Right atrium auricular region (tissue), 2 donors: ENCODE data around the gene DUSP9. TPM values are rescaled to one million over a fixed set of nuclear protein-coding genes. Genes with fewer than 3 reads are reported as not detected.
"Not testable (repeated sequence)": the region's sequence is repeated elsewhere in the genome, so short reads cannot be mapped to it uniquely, and the experiment has no call there.

ENCODE experiments used
- DNase-seq: peaks from one replicate; pipeline ENCODE4 v3.0.0-alpha.2; 2019; ENCODE audit warnings: low spot score
- H3K27ac ChIP-seq, 2 donors: fragments of 200-600 bp; sonication (generic); 1 replicate in 1 of 2; 2 replicates in 1 of 2; pipeline ENCODE4 v1.5.1; 2016 to 2019
- H3K27me3 ChIP-seq, 2 donors: fragments of 200-600 bp; sonication (generic); one replicate each; pipeline versions ENCODE4 v1.5.1 to v1.6.0; 2017 to 2019
- H3K36me3 ChIP-seq: fragments of 200-600 bp; sonication (generic); one replicate; pipeline ENCODE4 v1.5.1; 2016
- H3K4me1 ChIP-seq, 2 donors: fragments of 200-600 bp; sonication (generic); one replicate each; pipeline versions ENCODE4 v1.5.1 to v1.6.0; 2017 to 2019
- H3K4me3 ChIP-seq, 2 donors: fragments of 200-600 bp; sonication (generic); 1 replicate in 1 of 2; 2 replicates in 1 of 2; pipeline ENCODE4 v1.5.1; 2017 to 2019; ENCODE audit warnings: mild to moderate bottlenecking in 1 of 2, moderate library complexity in 1 of 2
- H3K9me3 ChIP-seq, 2 donors: fragments of 200-600 bp; sonication (generic); one replicate each; pipeline ENCODE4 v1.5.1; 2019
- total RNA-seq, 2 donors: library from RNA; depleted of rRNA; stranded (reverse); fragments of >200 nt; gene quantifications; one replicate each; pipeline ENCODE4 v1.1.0, GENCODE V29; 2016
- TF ChIP-seq, protein P1 (sequence below), 2 donors: fragments of 200-600 bp; sonication (generic); IDR thresholded peaks; one replicate each; pipeline ENCODE4 v1.5.1; 2019; ENCODE audit warnings: antibody characterized with exemption in 2 of 2

The DUSP9 gene
- total RNA-seq, 2 donors from 2014 or later: not detected

DNA sequence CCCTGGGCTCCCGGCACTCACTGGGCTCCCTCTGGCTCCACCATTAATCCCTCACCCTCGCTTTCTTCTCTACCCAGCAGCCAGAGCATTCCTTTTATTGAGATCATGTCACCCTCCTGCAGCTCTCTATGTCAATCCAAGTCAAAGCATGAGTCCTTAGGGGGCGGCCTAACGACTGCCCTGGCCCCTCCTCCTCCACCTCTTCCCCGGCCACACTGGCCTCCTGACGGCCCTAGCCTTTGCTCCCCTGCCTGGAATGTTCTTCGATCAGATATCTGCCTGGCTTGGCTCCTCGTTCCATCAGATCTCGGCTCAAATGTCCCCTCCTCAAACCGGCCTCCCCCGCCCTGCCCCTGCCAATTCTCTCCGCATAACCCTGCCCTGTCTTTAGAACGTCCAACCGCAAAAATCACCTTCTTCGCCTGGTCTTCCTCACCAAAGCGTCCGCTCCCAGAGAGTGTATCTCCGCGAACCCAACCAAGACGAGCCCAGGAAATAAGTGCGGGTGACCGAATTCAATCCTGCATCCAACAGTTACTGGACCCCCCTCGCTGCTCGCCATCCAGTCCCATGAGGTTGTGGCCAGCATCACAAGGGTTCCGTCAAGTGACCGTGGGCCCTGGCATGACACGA lies 27.3 kb downstream of the DUSP9 start:
- H3K36me3 ChIP-seq: no peaks in the 10 kb centered on the region
- no peaks in the 10 kb centered on the region for H3K27me3 ChIP-seq
- no peaks in the 10 kb centered on the region for H3K9me3 ChIP-seq
- no peak overlapping the region for H3K4me3 ChIP-seq
- no peak for DNase-seq
- TF ChIP-seq, protein P1, sequence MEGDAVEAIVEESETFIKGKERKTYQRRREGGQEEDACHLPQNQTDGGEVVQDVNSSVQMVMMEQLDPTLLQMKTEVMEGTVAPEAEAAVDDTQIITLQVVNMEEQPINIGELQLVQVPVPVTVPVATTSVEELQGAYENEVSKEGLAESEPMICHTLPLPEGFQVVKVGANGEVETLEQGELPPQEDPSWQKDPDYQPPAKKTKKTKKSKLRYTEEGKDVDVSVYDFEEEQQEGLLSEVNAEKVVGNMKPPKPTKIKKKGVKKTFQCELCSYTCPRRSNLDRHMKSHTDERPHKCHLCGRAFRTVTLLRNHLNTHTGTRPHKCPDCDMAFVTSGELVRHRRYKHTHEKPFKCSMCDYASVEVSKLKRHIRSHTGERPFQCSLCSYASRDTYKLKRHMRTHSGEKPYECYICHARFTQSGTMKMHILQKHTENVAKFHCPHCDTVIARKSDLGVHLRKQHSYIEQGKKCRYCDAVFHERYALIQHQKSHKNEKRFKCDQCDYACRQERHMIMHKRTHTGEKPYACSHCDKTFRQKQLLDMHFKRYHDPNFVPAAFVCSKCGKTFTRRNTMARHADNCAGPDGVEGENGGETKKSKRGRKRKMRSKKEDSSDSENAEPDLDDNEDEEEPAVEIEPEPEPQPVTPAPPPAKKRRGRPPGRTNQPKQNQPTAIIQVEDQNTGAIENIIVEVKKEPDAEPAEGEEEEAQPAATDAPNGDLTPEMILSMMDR (IDR thresholded peaks at IDR 0.05): no peak
- H3K27ac ChIP-seq: no peak overlapping the region
- no peaks in the 10 kb centered on the region for H3K4me1 ChIP-seq

GRCh38 chrX:153681175-153681574 lies 34.2 kb downstream of the DUSP9 start:
- Histone ChIP-seq H3K4me3 (no peak overlapping the region), H3K9me3 (no peaks in the 10 kb centered on the region), H3K27me3 (no peaks in the 10 kb centered on the region), H3K4me1 (no peaks in the 10 kb centered on the region), H3K27ac (no peak overlapping the region), H3K36me3 (no peaks in the 10 kb centered on the region)
- DNase-seq: no peak
- TF ChIP-seq, protein P1 (IDR thresholded peaks at IDR 0.05): no peak

DNA sequence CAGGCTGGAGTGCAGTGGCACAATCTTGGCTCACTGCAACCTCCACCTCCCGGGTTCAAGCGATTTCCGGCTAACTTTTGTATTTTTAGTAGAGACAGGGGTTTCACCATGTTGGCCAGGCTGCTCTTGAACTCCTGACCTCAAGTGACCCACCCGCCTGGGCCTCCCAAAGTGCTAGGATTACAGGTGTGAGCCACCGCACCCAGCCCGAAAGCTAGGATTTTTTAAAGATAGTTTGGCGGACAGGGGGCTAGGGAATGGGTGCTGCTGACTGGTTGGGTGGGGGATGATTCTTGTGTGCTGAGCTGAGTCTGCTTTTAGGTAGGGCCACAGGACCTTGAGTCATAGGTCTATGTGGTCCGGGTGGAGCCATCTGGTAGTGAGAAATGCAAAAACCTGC lies 36.5 kb downstream of the DUSP9 start:
- H3K36me3 ChIP-seq, DNase-seq, H3K27me3 ChIP-seq, H3K4me1 ChIP-seq, H3K27ac ChIP-seq, H3K9me3 ChIP-seq, H3K4me3 ChIP-seq: not testable (repeated sequence)

- no peaks in the 10 kb centered on the region for H3K27me3 ChIP-seq
- no peak overlapping the region for H3K27ac ChIP-seq
Observed at GRCh38 chrX:153684467-153685155, 37.6 kb downstream of the DUSP9 start.

GRCh38 chrX:153685156-153685536 lies 38.1 kb downstream of the DUSP9 start:
- no peaks in the 10 kb centered on the region for H3K36me3 ChIP-seq
- no peak for DNase-seq
- H3K9me3 ChIP-seq: no peaks in the 10 kb centered on the region
- H3K4me3 ChIP-seq: no peak overlapping the region
- no peak overlapping the region for H3K27ac ChIP-seq
- H3K4me1 ChIP-seq: peaks cover 0 to 6% of the 10 kb centered on the region in 2 donors
- H3K27me3 ChIP-seq: no peaks in the 10 kb centered on the region
- TF ChIP-seq, protein P1 (IDR thresholded peaks at IDR 0.05): no peak

More at GRCh38 chrX:153684467-153685155, 37.6 kb downstream of the DUSP9 start:
- TF ChIP-seq, protein P1 (IDR thresholded peaks at IDR 0.05): no peak
- H3K4me3 ChIP-seq: no peak overlapping the region
- H3K9me3 ChIP-seq: no peaks in the 10 kb centered on the region
- H3K4me1 ChIP-seq: peaks cover 0 to 6% of the 10 kb centered on the region in 2 donors
- DNase-seq: no peak
- no peaks in the 10 kb centered on the region for H3K36me3 ChIP-seq

DNA sequence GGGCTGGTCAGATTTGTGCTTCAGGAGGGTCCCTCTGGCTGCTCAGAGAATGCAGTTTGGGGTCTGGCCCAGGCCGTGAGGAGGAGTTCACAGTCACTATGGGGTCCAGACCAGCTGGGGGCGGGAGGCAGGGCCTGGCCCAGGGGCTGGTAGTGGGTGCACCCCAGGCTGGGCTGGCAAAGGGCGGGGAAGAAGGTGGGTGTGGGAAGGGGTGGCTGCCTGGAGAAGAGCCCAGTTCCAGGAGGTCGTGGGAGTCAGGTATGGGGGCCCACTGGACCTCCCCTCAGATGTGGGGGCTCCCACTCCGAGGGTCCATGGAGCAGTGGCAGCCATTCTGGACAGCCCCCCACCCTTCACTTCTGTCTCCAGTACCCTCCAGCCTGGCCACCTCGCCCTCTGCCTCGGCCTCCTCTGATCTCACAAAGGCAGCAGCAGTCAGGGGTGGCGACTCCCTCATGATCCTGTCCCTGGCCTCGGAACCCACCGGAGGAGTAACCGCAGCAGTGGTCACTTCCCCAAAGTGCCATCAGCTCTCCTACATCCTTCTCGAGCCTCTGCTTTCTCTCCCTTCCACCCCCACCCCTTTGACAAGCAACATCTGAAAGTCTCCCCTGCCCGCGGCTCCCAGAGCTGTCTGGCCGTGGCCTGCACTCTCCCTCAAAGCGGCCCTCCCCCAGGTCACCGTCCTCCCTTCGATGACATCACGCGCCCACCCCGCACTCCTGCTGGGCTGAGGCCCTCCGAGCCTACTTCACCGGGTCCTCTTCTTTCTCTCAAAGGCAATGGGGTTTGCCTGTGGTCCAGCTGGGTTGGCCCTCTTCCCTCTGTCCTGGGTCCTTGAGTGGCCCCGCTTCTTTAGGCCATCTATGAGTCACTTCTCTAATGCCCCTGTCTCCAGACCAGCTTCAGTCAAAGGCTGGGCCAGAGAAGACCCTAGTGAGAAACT lies 39.0 kb downstream of the DUSP9 start:
- Histone ChIP-seq H3K9me3 (no peaks in the 10 kb centered on the region), H3K4me3 (no peak overlapping the region), H3K4me1 (peaks cover 0 to 6% of the 10 kb centered on the region in 2 donors), H3K36me3 (no peaks in the 10 kb centered on the region), H3K27me3 (no peaks in the 10 kb centered on the region), H3K27ac (no peak overlapping the region)
- TF ChIP-seq, protein P1 (IDR thresholded peaks at IDR 0.05): no peak
- no peak for DNase-seq
